GM23338 (cell line): ENCODE data around the gene LENG9.

Experiments used
- CREB1 ChIP-seq: fragments of 250-450 bp; sonication (Bioruptor Pico); IDR thresholded peaks from 2 replicates; pipeline ENCODE4 v1.5.0; 2020; ENCODE audit warnings: low read depth, mild to moderate bottlenecking, moderate library complexity
- EZH2 ChIP-seq: fragments of 200-600 bp; sonication (generic); IDR thresholded peaks from one replicate; pipeline ENCODE4 v1.8.0; 2017; ENCODE audit warnings: antibody characterized with exemption, mild to moderate bottlenecking, low read depth; ENCODE audit not compliant: unreplicated experiment
- NANOG ChIP-seq: IDR thresholded peaks from 2 replicates; pipeline ENCODE4 v1.6.1; 2016; ENCODE audit warnings: antibody characterized with exemption, borderline replicate concordance
- POLR2AphosphoS5 ChIP-seq: IDR thresholded peaks from 2 replicates; pipeline ENCODE4 v1.6.1; 2016; ENCODE audit warnings: antibody characterized with exemption, low read depth
- TF ChIP-seq, protein P1 (sequence below), 2 experiments: fragments of 200-600 bp in 1 of 2; sonication (generic) in 1 of 2; conservative IDR thresholded peaks; 2 replicates each; pipeline versions ENCODE4 v1.5.1 to v1.6.1; 2016 to 2017; ENCODE audit warnings: antibody characterized with exemption in 2 of 2, low read depth in 2 of 2, mild to moderate bottlenecking in 2 of 2, moderate library complexity in 1 of 2
- TF ChIP-seq, protein P2 (sequence below): IDR thresholded peaks from one replicate; pipeline ENCODE4 v1.6.1; 2018; ENCODE audit warnings: antibody characterized with exemption; ENCODE audit not compliant: unreplicated experiment
- TF ChIP-seq, protein P3 (sequence below): IDR thresholded peaks from 2 replicates; pipeline ENCODE4 v1.6.1; 2016; ENCODE audit warnings: antibody characterized with exemption

DNA sequence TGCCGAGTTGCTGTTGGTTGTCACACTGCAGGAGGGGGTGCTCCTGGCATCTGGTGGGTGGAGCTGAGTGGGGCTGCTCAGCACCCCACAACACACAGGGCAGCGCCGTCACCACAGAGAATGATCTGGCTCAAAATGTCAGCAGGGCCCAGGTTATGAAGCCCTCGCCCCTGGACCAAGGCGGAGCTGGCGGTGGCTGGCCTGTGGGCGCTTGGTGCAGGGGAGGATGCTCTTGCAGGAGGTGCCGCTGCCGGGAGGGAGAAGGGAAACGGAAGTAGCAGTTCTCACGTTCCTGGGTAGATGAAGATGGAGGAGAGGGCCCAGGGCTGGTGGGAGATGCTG lies 28.7 kb downstream of the LENG9 start:
- no peak; the same call in 1 of the 2 replicates for TF ChIP-seq POLR2AphosphoS5
- TF ChIP-seq, protein P1, sequence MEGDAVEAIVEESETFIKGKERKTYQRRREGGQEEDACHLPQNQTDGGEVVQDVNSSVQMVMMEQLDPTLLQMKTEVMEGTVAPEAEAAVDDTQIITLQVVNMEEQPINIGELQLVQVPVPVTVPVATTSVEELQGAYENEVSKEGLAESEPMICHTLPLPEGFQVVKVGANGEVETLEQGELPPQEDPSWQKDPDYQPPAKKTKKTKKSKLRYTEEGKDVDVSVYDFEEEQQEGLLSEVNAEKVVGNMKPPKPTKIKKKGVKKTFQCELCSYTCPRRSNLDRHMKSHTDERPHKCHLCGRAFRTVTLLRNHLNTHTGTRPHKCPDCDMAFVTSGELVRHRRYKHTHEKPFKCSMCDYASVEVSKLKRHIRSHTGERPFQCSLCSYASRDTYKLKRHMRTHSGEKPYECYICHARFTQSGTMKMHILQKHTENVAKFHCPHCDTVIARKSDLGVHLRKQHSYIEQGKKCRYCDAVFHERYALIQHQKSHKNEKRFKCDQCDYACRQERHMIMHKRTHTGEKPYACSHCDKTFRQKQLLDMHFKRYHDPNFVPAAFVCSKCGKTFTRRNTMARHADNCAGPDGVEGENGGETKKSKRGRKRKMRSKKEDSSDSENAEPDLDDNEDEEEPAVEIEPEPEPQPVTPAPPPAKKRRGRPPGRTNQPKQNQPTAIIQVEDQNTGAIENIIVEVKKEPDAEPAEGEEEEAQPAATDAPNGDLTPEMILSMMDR (conservative IDR thresholded peaks at IDR 0.05; ENCODE audit: low read depth in 2 of 2) = no peak
- no peak for TF ChIP-seq CREB1
- no peak for TF ChIP-seq EZH2
- TF ChIP-seq, protein P2, sequence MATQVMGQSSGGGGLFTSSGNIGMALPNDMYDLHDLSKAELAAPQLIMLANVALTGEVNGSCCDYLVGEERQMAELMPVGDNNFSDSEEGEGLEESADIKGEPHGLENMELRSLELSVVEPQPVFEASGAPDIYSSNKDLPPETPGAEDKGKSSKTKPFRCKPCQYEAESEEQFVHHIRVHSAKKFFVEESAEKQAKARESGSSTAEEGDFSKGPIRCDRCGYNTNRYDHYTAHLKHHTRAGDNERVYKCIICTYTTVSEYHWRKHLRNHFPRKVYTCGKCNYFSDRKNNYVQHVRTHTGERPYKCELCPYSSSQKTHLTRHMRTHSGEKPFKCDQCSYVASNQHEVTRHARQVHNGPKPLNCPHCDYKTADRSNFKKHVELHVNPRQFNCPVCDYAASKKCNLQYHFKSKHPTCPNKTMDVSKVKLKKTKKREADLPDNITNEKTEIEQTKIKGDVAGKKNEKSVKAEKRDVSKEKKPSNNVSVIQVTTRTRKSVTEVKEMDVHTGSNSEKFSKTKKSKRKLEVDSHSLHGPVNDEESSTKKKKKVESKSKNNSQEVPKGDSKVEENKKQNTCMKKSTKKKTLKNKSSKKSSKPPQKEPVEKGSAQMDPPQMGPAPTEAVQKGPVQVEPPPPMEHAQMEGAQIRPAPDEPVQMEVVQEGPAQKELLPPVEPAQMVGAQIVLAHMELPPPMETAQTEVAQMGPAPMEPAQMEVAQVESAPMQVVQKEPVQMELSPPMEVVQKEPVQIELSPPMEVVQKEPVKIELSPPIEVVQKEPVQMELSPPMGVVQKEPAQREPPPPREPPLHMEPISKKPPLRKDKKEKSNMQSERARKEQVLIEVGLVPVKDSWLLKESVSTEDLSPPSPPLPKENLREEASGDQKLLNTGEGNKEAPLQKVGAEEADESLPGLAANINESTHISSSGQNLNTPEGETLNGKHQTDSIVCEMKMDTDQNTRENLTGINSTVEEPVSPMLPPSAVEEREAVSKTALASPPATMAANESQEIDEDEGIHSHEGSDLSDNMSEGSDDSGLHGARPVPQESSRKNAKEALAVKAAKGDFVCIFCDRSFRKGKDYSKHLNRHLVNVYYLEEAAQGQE = no peak
- TF ChIP-seq, protein P3, sequence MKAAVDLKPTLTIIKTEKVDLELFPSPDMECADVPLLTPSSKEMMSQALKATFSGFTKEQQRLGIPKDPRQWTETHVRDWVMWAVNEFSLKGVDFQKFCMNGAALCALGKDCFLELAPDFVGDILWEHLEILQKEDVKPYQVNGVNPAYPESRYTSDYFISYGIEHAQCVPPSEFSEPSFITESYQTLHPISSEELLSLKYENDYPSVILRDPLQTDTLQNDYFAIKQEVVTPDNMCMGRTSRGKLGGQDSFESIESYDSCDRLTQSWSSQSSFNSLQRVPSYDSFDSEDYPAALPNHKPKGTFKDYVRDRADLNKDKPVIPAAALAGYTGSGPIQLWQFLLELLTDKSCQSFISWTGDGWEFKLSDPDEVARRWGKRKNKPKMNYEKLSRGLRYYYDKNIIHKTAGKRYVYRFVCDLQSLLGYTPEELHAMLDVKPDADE = no peak
- no peak for TF ChIP-seq NANOG
